IMR-90 (cell line): ENCODE results near the gene CTIF. TPM values are rescaled to one million over a fixed set of nuclear protein-coding genes. Genes with fewer than 3 reads are reported as not detected.

Experiments used
- ATAC-seq: fragments of 200-7000 bp; cut with Tn5 transposase; 2 replicates; pipeline ENCODE4 v1.9.1; 2020; ENCODE audit warnings: low read depth, mild to moderate bottlenecking, moderate library complexity
- BruUV-seq: library from RNA; stranded (reverse); fragments of 400-500 nt; replicated peaks from 2 replicates; lab custom pipeline; 2021; lab: Mats Ljungman, UMichigan
- CTCF ChIA-PET: fragments of 300-600 bp; formaldehyde crosslinking; extraction: SDS; loops from one replicate; lab custom pipeline; 2021; ENCODE audit warnings: antibody characterized with exemption; lab: Yijun Ruan, JAX
- POLR2A ChIA-PET: fragments of 300-600 bp; sonication (Branson Sonifier 250); formaldehyde crosslinking; loops from one replicate; lab custom pipeline; 2022; ENCODE audit warnings: antibody characterized with exemption; ENCODE audit not compliant: unreplicated experiment; lab: Charles Lee
- DNase-seq: peaks from one replicate; pipeline ENCODE4 v3.0.0; 2013
- H2AFZ ChIP-seq: replicated peaks from 2 replicates; pipeline ENCODE3; 2013; ENCODE audit warnings: low read length, mild to moderate bottlenecking; ENCODE audit not compliant: poor library complexity
- H2AK5ac ChIP-seq: 2 replicates; pipeline ENCODE4 v1.6.1; 2013; ENCODE audit warnings: low read depth, low read length, inconsistent platforms
- H2AK9ac ChIP-seq: replicated peaks from 2 replicates; pipeline ENCODE3; 2013; ENCODE audit warnings: mild to moderate bottlenecking, low read depth, low read length, moderate library complexity; ENCODE audit not compliant: poor library complexity
- H2BK120ac ChIP-seq: 2 replicates; pipeline ENCODE4 v1.6.1; 2013; ENCODE audit warnings: low read depth, low read length, inconsistent platforms
- H2BK15ac ChIP-seq: 3 replicates; pipeline ENCODE4 v1.6.1; 2013; ENCODE audit warnings: low read depth, low read length, inconsistent platforms
- H2BK20ac ChIP-seq: 2 replicates; pipeline ENCODE4 v1.6.1; 2013; ENCODE audit warnings: low read depth, mild to moderate bottlenecking, inconsistent platforms, low read length, moderate library complexity
- H2BK5ac ChIP-seq: 2 replicates; pipeline ENCODE4 v1.6.1; 2013; ENCODE audit warnings: mild to moderate bottlenecking, low read depth, low read length, inconsistent platforms; ENCODE audit not compliant: poor library complexity, severe bottlenecking
- H3K14ac ChIP-seq: replicated peaks from 2 replicates; pipeline ENCODE4 v1.6.1; 2013; ENCODE audit warnings: low read depth, low read length, inconsistent platforms
- H3K18ac ChIP-seq: 2 replicates; pipeline ENCODE4 v1.6.1; 2013; ENCODE audit warnings: low read depth, low read length, control low read depth
- H3K23ac ChIP-seq: 2 replicates; pipeline ENCODE4 v1.6.1; 2013; ENCODE audit warnings: low read depth, low read length, inconsistent platforms
- H3K27ac ChIP-seq: 2 replicates; pipeline ENCODE4 v1.5.1; 2013; ENCODE audit warnings: mild to moderate bottlenecking, control low read depth, low read length; ENCODE audit not compliant: insufficient read depth
- H3K27me3 ChIP-seq: 2 replicates; pipeline ENCODE4 v1.6.1; 2013; ENCODE audit warnings: low read length; ENCODE audit not compliant: control insufficient read depth, insufficient read depth
- H3K36me3 ChIP-seq: 2 replicates; pipeline ENCODE4 v1.6.1; 2013; ENCODE audit warnings: low read length, mixed read lengths; ENCODE audit not compliant: control insufficient read depth, insufficient read depth
- H3K4ac ChIP-seq: 2 replicates; pipeline ENCODE4 v1.6.1; 2013; ENCODE audit warnings: low read depth, low read length, inconsistent platforms
- H3K4me1 ChIP-seq: 2 replicates; pipeline ENCODE4 v1.6.1; 2013; ENCODE audit warnings: low read length, mixed read lengths; ENCODE audit not compliant: control insufficient read depth, insufficient read depth
- H3K4me2 ChIP-seq: 2 replicates; pipeline ENCODE4 v1.6.1; 2013; ENCODE audit warnings: low read depth, mild to moderate bottlenecking, control low read depth, low read length, moderate library complexity
- H3K4me3 ChIP-seq: 2 replicates; pipeline ENCODE4 v1.5.1; 2013; ENCODE audit warnings: low read depth, mild to moderate bottlenecking, control low read depth, low read length, moderate library complexity; ENCODE audit not compliant: insufficient read depth
- H3K56ac ChIP-seq: 2 replicates; pipeline ENCODE4 v1.6.1; 2013; ENCODE audit warnings: low read length, inconsistent platforms; ENCODE audit not compliant: insufficient read depth; ENCODE audit errors: extremely low read depth
- H3K79me1 ChIP-seq, 2 experiments: 2 replicates each; pipeline ENCODE4 v1.6.1; 2013; ENCODE audit warnings: low read length in 2 of 2, inconsistent platforms in 1 of 2, low read depth in 1 of 2
- H3K9ac ChIP-seq: 2 replicates; pipeline ENCODE4 v1.6.1; 2013; ENCODE audit warnings: low read depth, low read length, control low read depth
- H3K9me1 ChIP-seq: 2 replicates; pipeline ENCODE4 v1.6.1; 2013; ENCODE audit warnings: low read length, inconsistent platforms; ENCODE audit not compliant: insufficient read depth
- H3K9me3 ChIP-seq: 2 replicates; pipeline ENCODE4 v1.6.1; 2013; ENCODE audit warnings: low read length; ENCODE audit not compliant: control insufficient read depth, insufficient read depth
- H4K20me1 ChIP-seq: 2 replicates; pipeline ENCODE4 v1.6.1; 2013; ENCODE audit warnings: low read length, inconsistent platforms; ENCODE audit not compliant: insufficient read depth
- H4K5ac ChIP-seq: 2 replicates; pipeline ENCODE4 v1.6.1; 2013; ENCODE audit warnings: mild to moderate bottlenecking, low read depth, low read length, control low read depth
- H4K8ac ChIP-seq, 2 experiments: 2 replicates each; pipeline ENCODE4 v1.6.1; 2013; ENCODE audit warnings: low read depth in 2 of 2, low read length in 2 of 2, control low read depth in 1 of 2, inconsistent platforms in 1 of 2
- H4K91ac ChIP-seq: 2 replicates; pipeline ENCODE4 v1.6.1; 2013; ENCODE audit warnings: low read depth, low read length, inconsistent platforms; ENCODE audit not compliant: insufficient read depth
- BHLHE40 ChIP-seq: fragments of 150-350 bp; IDR thresholded peaks from 2 replicates; pipeline ENCODE4 v1.6.1; 2016; ENCODE audit warnings: mild to moderate bottlenecking, low read depth, low read length
- WGBS, 2 experiments: methylation state at CpG; one replicate each; pipeline versions ENCODE4 v1.1.5 to v1.1.7; 2013; ENCODE audit warnings: missing lambda C conversion rate in 2 of 2; ENCODE audit not compliant: insufficient read length in 1 of 2; ENCODE audit errors: extremely low coverage in 2 of 2; 5-methylcytosine and 5-hydroxymethylcytosine counted together
- dilution Hi-C: fragments of 300-500 bp; cut with HindIII; formaldehyde crosslinking; loops from one replicate; pipeline ENCODE4 v1.14.3; 2018; ENCODE audit warnings: low sequenced_read_pairs; ENCODE audit not compliant: unreplicated experiment
- in situ Hi-C: fragments of 300-500 bp; cut with MboI; formaldehyde crosslinking; loops from 3 replicates; pipeline ENCODE4 v1.14.3; 2019; ENCODE audit warnings: low sequenced_read_pairs, inconsistent platforms, mixed read lengths
- intact Hi-C: fragments of 100-400 bp; cut with micrococcal nuclease; formaldehyde crosslinking; loops from 2 replicates; pipeline ENCODE4 v1.10.0; 2022
- polyA plus RNA-seq, 3 experiments: library from polyadenylated mRNA; depleted of rRNA; stranded (reverse); fragments of >200 nt; gene quantifications; 2 replicates each; pipeline ENCODE4 v1.2.3, GENCODE V29; 2012; ENCODE audit warnings: low replicate concordance in 1 of 3
- total RNA-seq: library from RNA; depleted of rRNA; stranded (reverse); fragments of >200 nt; gene quantifications from 2 replicates; pipeline ENCODE4 v1.2.3, GENCODE V29; 2012

Gene CTIF
- total and polyA plus RNA-seq, 2 of the 4 experiments (the other 2 are of a cell fraction): 25.1 to 57.0 TPM

- Histone ChIP-seq H3K27ac (no peak overlapping the region), H3K4me2 (no peak overlapping the region), H2AFZ (no peak overlapping the region), H4K91ac (no peak overlapping the region), H4K5ac (no peak overlapping the region), H3K4me1 (peaks cover 33% of the 10 kb centered on the region), H3K9me3 (no peaks in the 10 kb centered on the region), H2BK20ac (peak overlapping the region; percentile 8), H2BK120ac (peak overlapping the region; percentile 25), H3K27me3 (no peaks in the 10 kb centered on the region), H3K23ac (peak overlapping the region; percentile 45; the same call in 1 of the 2 replicates), H3K9ac (no peak overlapping the region), H2AK5ac (peak overlapping the region; percentile 57; the same call in 1 of the 2 replicates), H3K14ac (peak overlapping the region; percentile 42; the same call in 1 of the 2 replicates), H2BK15ac (peak overlapping the region; percentile 30; the same call in 1 of the 3 replicates), H3K4ac (peak overlapping the region; percentile 60), H3K36me3 (peaks cover 2% of the 10 kb centered on the region), H3K4me3 (no peak overlapping the region), H3K79me1 (peaks cover 20 to 87% of the 10 kb centered on the region in 2 experiments; a peak in 3 of 4 replicates), H3K56ac (no peak overlapping the region), H4K8ac (peak overlapping the region; percentile 29 to 84; a peak in 1 of 4 replicates), H3K18ac (no peak overlapping the region), H2AK9ac (no peak overlapping the region), H3K9me1 (peaks cover 22% of the 10 kb centered on the region), H4K20me1 (peaks cover 7% of the 10 kb centered on the region; the same call in 1 of the 2 replicates), H2BK5ac (no peak overlapping the region)
- no peak for TF ChIP-seq BHLHE40
- no peak for DNase-seq
- no TSS peak for BruUV-seq
- no peak for ATAC-seq
- in situ Hi-C loops: no loop called here
- ChIA-PET POLR2A (no interaction called here), CTCF (interaction anchor here (1.0 to 1.1 kb wide), 2 partner anchors 121 to 158 kb away, joined by 3 to 4 read pairs; no protein-coding TSS in a partner anchor)
- WGBS, 2 experiments: 100% methylated on average over 2 of the region's 6 CpGs; no CpG with 5 or more reads in 1 of the 2 experiments
- intact Hi-C loops: loop anchor here (10.0 kb wide), 1 partner anchor 403 kb away; no protein-coding TSS in a partner anchor
- dilution Hi-C loops: no loop called here
Measured at GRCh38 chr18:48831802-48832201, 293.0 kb downstream of the CTIF start.
